Islet precursor cell (in vitro differentiated cells): ENCODE data around the gene ARSK.
A peak's percentile ranks its signal among the peaks of the same experiment; 100 is the strongest.

Source experiments
- DNase-seq: peaks from one replicate; pipeline ENCODE4 v3.0.0-alpha.2; 2018

The ARSK gene, protein sequence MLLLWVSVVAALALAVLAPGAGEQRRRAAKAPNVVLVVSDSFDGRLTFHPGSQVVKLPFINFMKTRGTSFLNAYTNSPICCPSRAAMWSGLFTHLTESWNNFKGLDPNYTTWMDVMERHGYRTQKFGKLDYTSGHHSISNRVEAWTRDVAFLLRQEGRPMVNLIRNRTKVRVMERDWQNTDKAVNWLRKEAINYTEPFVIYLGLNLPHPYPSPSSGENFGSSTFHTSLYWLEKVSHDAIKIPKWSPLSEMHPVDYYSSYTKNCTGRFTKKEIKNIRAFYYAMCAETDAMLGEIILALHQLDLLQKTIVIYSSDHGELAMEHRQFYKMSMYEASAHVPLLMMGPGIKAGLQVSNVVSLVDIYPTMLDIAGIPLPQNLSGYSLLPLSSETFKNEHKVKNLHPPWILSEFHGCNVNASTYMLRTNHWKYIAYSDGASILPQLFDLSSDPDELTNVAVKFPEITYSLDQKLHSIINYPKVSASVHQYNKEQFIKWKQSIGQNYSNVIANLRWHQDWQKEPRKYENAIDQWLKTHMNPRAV

DNA sequence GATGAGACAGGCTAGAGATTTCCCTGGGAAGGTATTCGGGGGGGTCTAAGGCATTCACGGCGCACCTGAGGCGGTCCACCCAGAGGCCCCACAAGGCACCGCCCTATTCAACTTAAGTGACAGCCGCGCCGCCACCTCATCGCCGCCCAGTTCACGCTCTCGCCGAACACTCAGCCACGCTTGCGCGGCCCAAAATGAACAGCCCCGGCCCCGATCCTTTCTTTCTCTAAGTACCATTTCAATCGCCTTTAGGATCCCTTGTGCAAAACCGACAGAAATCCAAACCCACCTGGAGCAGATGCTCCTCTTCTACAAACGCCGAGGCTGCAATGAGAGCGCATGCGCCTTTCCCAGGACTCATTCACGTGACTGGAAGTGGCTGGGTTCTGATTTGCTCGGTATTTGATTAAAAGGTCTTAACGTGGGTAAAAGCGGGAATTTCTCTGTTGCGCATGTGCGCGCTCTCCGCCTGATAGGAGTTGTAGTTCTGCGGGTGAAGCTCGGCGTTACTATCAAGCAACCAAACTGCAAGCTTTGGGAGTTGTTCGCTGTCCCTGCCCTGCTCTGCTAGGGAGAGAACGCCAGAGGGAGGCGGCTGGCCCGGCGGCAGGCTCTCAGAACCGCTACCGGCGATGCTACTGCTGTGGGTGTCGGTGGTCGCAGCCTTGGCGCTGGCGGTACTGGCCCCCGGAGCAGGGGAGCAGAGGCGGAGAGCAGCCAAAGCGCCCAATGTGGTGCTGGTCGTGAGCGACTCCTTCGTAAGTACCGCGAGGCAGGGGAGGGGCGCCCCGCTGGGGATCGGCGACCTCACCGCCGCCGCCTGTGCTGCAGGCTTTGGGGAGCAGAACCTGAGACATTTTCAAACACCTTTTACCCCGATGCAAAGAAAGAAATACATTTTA lies at the start of gene ARSK, which contains the start of gene SKIC3:
Gene ARSK (plus strand): TSS at position 455 of the 902 bp plus-strand sequence. CDS start 178 bp downstream, at position 633.
Gene SKIC3 (minus strand): TSS at position 331 of the 902 bp plus-strand sequence. CDS start 7,827 bp downstream, outside the sequence.
- DNase-seq = peak; percentile 98

DNA sequence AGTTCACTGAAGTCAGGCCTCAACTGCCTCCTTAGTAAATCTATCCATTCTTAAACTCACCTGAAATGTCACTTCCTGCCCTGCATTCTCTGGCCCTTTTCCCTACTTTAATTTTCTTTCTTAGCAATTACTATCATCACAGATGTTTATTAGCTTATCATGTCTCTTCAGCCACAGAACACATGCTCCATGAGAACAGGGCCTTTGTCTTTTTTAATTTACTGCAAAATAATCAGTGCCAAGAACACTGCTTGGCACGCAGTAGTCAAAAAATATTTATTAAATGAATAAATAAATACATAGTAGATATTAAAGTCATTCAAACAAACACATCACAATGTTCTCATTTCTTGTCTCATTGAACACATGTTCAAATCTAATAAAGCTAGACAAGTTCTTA lies 46.4 kb upstream of the ARSK start:
- DNase-seq = no peak

DNA sequence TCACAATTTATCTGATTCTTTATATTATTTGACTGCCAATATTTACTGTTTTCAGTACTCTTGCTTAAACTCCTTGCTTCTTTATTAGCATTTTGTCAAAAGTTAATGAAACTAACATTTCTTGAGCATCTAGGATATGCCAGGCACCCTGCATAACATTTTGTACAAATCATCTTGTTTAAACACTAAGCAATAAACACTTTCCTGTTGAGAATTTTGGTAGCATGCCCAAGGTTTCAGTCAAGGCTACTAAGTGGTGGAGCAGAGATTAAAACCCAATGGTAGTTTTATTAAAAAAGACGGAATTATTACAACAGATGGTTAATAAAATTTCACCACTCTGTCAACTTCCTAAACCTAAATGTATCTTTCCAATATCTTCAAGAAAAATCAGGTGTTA lies 43.3 kb upstream of the ARSK start:
- DNase-seq = no peak

DNA sequence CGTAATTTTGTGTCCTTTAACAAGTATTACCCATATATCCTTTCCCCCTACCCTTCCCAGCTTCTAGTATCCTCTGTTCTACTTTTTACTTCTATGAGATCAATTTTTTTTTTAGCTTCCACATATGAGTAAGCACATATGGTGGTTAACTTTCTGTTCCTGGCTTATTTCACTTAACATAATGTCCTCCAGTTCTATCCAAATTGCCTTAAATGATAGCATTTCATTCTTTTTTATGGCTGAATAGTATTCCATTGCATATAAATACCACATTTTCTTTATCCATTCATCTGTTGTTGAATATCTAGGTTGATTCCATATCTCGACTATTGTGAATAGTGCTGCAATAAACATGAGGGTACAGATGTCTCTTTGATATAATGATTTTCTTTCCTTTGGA lies 36.5 kb upstream of the ARSK start:
- DNase-seq = no peak

DNA sequence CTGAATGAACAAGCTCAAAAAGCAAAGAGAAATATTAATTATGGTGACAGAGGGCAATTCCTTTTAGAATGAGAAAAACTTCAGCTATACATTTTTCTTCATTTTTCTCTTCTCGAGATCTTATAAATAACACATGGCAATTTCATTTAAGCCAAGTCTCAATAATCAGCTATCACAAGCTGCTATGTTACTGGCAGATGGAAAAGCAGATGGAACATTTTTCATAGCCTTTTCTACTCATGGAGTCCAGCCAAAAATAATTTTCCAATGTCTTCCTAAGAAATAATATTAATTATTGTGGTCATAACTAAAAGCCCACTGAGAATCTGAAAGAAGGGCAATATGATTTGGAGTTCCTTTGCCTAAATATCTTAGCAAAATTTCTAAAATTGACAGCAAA lies 35.8 kb upstream of the ARSK start:
- DNase-seq = no peak

DNA sequence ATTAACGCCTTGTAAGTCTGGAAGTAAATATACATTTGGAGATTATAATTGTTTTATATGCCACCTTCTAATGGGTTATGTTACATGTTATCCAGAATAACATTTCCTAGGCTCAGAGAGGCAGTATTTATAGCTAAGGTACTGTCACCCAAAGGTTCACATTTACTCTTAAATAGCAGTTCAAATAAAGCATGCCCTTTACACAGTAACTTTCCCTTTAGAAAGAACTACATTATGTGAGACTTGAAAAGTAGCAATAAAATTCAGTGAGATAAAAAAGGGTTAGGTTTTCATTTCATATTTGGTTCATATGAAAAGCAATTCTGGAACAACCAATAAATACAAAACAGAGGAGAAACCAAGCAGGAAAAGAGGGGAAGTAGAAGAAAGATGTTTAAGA lies 35.2 kb upstream of the ARSK start:
- no peak for DNase-seq

DNA sequence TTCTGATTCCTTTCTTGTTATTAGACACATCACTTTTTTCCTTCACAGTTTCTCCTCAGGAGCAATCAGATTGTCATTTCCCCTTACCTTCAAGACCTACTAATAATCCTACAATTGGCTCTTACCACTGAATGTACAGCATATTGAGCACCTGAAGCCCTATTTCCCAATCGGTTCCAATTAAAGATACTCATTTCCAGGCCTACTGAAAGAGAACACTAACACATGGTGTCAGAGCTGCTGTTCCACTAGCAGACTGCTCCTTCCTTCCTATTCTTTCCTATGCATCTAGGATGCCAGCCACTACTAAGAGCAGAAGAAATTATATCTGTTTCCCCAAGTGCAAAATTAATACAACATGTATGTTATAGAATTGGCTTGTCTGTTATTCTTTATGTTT lies 34.7 kb upstream of the ARSK start:
- DNase-seq = no peak

DNA sequence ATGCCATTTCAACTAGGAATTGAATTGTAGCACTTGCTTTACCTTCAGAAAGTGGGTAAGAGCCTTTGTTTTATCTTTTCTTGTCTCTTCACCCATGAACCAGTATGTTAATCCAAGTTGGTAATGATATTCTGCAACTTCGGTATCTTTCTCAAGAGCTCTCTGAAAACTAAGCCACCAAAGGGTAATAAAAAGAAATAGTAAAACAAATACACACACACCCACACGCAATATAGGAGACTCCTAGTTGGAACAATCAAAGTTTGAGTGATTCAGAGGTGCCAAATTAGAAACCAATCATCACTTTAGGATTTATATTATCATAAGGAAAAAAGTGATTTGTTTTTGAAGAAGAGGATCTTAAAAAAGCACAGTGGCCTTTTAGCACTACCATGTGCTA lies 30.5 kb upstream of the ARSK start:
- no peak for DNase-seq

DNA sequence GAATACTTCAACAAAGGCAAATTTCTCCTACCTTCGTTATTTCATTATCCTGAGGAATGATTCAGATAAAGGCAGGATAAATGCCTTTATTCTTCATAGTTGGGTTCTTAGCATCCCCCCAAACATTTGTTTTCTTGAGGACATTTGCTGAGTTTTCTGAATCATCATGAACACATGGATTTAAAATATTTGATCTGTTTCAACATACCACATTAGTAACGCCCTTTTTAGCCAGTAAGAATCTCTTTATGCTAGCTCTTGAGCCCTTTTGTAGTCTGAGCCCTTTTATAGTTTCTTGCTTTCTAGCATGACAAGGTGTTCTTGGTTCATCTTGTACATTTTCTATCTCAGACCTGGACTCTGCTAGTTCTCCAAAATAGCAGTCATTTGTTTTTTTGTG lies 28.0 kb upstream of the ARSK start:
- no peak for DNase-seq

DNA sequence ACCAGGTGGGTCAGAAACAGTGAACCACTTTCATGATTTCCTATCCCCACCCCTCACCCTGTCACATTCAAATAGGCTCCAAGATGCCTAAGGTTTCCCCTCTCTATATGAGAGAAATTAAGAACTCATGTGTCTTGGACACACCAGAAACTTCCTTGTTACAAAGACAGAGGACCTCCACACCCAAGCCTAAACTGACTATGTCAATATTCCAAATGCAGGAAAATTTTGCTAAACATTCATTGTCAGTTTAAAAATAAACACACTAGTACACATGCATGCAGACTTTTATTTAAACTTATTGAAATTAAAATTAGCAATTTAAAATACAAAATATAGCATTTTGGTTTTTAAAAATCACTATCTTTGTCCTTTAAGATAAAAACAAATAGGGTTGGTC lies 26.3 kb upstream of the ARSK start:
- DNase-seq = no peak

DNA sequence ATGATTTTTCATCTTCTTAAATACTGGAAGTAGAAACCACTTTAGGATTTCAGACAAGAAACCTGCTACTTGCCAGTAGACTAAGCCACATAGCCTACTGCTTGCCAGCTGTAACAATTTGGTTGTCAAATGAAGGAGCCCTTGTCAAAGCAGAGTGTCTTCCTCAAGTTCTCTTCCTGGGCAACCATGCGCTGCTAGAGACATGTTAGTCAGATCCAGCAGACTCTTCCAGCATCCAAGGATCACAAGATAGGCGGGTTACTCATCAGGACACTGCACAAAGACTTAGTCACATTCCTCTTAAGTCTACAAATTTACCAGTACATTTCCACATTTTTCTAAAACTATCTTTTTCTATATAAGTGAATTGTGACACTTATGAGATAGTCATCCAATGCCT lies 24.5 kb upstream of the ARSK start:
- peak; percentile 62 for DNase-seq

DNA sequence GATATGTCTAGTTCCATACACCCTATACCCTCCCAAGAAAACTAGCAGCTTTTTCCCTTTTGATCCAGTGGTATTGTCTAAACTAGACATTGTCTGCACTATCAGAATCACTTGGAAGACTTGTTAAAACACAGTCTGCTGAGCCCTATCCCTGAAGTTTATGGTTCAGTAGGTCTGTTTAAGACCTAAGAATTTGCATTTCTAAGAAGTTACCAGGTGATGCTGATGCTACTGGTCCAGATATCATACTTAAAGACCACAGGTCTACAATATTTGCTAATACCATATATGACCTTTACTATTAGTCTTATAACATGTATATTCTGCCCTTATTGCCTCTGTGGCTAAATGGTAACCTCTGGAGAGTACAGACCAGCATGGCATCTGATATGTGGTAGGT lies 23.4 kb upstream of the ARSK start:
- no peak for DNase-seq

DNA sequence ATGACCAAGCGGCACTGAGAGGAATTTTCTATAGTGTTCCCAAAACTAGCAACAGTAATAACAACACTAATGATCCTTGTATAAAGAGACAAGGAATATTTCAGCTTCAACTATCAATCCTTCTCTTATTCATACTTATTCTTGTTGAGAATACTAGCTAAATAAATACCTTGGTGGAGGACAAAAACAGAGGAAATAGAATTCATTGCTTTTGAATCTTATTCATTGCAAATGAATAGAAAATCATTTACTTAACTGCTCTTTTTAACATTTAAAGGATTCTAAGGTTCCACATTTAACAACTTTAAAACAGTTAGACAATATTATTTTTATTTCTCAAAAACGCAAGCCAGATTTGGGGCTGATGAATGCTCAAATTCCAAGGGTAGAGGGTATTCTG lies 22.5 kb upstream of the ARSK start:
- no peak for DNase-seq

DNA sequence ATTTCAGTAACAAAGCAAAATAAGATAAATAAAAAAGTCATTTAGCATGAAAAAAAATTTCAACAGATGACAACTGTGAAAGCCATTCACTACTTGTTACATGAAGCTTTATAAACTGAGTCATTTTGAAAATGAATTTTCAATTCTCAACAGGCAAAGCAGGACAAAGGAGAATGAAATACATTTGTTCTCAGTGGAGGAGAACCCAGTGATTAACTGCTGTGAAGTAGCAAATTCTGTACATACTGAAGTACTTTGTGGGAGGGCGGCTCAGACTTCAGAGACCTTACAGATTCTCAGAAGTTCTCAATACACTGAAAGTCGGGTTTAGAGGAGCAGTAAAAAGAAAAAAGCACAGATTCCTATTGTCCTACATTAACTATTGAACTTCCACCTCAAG lies 21.8 kb upstream of the ARSK start:
- no peak for DNase-seq

DNA sequence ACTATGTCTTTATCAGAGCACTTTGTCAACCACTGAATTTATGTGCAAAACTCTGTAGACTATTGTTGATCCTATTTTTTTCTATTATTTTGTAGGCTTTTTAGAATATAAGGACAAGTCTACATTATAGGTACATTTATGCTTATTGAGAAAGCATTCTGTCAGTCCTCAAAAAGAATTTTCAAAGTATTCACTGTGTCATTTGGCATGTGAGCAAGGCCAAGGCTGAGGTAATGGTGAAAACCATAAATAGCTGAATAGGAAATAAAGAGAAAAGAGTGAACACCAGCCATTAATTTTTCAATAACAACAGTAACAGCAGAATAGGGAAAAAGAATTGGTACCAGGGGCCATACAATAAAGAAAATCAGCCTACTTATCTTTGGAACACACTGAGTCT lies 21.1 kb upstream of the ARSK start:
- DNase-seq = no peak

DNA sequence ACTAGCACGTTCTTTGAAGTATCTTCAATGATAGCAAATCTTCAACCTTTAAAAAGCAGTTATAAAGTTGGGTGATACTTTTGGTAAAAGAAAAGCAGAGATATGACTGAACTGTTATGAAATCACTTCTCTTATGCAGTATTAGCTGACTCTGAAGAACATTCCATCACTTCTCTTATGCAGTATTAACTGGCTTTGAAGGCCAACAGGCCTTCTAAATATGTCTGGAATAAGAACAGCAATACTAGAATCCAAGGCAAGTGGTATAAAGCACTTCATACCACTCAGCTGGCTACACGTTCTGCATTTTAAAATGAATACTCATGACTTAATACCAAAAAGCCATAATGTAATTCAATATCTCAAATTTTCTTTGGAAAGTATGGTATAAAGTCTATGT lies 17.4 kb upstream of the ARSK start:
- DNase-seq = no peak

DNA sequence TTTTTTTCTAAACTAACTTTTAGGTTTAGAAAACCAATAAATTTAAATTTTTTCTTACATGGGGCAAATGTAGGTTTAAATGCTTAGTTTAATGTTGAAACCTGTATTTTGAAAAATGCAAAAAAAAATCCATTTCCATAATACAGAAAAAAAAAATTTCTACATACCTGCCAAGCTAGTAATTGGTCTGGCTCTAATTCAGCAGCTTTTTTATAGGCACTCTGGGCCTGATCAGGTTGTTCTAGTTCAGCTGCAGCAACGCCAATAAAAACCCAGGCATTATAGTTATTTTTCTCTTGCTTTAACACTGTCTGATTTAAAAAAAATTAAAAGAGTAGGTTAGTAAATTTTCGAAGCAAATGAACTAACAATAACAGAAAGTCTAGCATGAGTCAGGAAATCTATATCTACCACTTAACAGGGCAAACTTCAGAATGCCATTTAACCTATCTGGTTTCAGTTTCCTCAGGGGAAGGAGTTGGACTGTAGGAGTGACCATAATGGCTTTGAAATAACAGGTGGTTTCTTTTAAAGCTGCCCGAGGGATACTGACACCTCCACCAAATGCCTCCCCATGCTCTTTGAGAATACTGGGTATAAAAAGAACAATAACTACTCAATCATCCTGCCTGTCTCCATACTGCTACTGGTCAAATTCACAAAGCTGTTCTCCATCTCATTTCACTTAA lies 11.7 kb upstream of the ARSK start:
- no peak for DNase-seq

DNA sequence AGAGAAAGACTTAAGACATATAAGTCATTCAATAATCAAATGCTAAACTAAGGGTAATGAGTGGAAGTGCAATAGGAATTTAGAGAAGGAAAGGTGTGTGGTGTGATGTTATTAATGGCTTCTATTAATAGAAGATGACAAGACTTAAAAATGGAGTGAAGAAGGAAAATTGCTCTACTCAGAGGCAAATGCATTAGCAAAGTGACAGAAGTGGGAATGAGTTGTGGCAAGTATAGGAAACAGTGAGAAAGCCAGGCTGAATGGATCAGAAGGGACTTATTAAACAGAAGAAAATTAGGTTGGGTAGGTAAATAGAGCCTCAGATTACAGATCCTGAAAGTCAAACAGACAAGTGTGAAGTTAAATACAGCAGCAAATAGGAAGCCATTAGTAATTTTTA lies 5.9 kb upstream of the ARSK start:
- DNase-seq = no peak

DNA sequence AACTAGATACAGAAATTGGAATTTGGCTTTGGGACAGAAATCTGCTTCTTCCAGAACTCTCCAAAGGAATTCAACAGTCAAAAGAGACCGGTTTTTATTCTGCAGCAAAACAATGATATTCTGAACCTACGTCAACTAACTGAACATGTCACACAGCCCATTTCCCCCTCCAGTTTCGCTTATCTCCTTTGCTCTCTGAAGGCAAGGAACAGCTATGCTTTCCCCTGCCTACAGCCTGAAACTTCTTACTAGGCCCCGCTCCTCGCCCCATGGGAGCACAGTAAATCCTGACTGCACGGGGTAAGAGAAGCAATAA lies 612 bp upstream of the ARSK start:
- DNase-seq = no peak

DNA sequence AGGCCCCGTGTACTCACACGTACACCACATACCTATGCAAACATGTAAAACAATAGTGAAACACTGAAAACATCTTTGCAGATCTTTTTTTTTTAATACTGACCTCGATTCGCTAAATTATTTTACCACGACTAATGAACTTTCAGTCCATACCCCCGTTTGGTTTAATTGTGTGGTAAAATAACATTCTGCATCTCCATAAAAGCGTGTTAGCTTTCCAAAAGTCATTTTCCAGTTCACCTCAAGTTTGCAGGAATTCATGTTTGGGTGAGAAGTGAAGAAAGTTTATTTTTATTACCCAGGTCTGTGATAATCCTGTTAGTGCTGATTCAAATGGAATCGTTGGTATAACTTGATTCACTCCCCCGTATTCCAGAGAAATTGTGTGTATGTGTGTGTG lies 652 bp downstream of the ARSK start:
- no peak for DNase-seq

DNA sequence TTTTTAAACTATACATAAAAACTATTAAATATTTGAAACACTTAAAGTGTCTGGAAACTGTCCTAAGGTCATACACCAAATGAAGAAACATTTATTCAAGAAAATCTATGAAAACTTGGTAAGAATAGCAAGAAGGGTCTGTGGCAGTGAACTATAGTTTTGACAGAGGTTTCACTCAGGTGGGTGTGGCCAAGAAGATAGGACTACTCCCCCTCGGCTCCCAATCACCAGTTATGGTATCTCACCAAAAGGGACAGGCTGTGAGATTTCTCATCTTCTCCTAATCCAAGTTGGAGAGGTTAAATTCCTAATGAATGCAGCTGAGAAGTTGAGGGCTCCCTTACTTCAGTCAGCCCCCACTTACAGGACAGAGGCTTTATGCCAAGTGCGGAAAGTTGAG lies 2.9 kb downstream of the ARSK start:
- DNase-seq = no peak

DNA sequence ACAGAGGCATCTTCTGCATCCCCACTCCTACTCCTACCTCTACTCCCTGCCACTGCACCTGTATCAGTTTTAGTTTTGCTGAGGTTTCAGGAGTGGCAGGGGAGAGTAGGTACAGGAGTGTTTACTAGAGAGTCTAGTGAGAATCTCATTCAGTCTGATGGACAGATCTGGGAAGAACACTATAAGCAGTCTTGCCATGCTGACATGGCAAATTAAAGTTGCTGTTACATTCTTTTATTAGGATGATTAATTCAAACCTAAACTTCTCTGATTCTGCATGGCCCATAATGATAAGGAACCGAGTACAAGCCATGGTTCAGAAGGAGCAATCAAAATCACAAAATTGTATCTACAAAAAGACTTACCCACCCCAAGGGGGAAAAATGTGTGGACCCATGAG lies 7.4 kb downstream of the ARSK start:
- no peak for DNase-seq

DNA sequence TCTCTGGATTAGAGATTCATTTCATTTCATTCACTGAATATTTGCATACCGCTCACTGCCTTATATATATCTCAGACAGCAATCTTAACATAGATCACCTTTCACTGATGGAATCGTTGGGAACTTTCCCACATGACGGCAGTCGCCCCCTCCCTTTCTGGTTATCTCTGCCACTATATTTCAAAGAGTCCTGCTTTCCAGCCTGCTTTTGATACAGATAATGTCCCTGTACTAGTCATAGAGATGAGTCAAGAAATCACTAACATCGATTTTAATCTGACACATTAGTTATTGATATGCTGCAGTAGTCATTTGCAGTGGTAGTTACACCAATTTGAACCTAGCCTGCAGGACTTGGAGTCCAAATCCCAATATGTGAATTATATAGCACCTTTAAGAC lies 8.5 kb downstream of the ARSK start:
- no peak for DNase-seq
